Upper lobe of left lung (tissue), 4 donors: ENCODE data around the gene PRKD1.
A peak's percentile ranks its signal among the peaks of the same experiment; 100 is the strongest.

Source experiments
- EP300 ChIP-seq, 4 donors: sonication (generic); formaldehyde crosslinking; IDR thresholded peaks; one replicate each; pipeline ENCODE4 v1.5.1; 2017; ENCODE audit warnings: antibody characterized with exemption in 4 of 4, control low read depth in 2 of 4
- POLR2A ChIP-seq, 4 donors: fragments of 450-650 bp; IDR thresholded peaks; one replicate each; pipeline ENCODE4 v1.5.1; 2016 to 2017; ENCODE audit warnings: antibody characterized with exemption in 4 of 4, mild to moderate bottlenecking in 2 of 4
- POLR2AphosphoS5 ChIP-seq, 2 donors: sonication (generic); formaldehyde crosslinking; IDR thresholded peaks; one replicate each; pipeline ENCODE4 v1.5.1; 2017; ENCODE audit warnings: antibody characterized with exemption in 2 of 2
- TF ChIP-seq, protein P1 (sequence below), 6 experiments: fragments of 450-650 bp in 4 of 6; fragments of 200-600 bp in 2 of 6; sonication (generic) in 2 of 6; IDR thresholded peaks; one replicate each; pipeline ENCODE4 v1.5.1; 2016 to 2019; ENCODE audit warnings: antibody characterized with exemption in 6 of 6

GRCh38 chr14:29925736-29926135, 1.9 kb downstream of the PRKD1 start:
- TF ChIP-seq, protein P1, sequence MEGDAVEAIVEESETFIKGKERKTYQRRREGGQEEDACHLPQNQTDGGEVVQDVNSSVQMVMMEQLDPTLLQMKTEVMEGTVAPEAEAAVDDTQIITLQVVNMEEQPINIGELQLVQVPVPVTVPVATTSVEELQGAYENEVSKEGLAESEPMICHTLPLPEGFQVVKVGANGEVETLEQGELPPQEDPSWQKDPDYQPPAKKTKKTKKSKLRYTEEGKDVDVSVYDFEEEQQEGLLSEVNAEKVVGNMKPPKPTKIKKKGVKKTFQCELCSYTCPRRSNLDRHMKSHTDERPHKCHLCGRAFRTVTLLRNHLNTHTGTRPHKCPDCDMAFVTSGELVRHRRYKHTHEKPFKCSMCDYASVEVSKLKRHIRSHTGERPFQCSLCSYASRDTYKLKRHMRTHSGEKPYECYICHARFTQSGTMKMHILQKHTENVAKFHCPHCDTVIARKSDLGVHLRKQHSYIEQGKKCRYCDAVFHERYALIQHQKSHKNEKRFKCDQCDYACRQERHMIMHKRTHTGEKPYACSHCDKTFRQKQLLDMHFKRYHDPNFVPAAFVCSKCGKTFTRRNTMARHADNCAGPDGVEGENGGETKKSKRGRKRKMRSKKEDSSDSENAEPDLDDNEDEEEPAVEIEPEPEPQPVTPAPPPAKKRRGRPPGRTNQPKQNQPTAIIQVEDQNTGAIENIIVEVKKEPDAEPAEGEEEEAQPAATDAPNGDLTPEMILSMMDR (IDR thresholded peaks at IDR 0.05): no peak
- TF ChIP-seq POLR2A (IDR thresholded peaks at IDR 0.05): no peak
- TF ChIP-seq EP300 (IDR thresholded peaks at IDR 0.05): peak in 1 of 4 donors; percentile 17
- TF ChIP-seq POLR2AphosphoS5 (IDR thresholded peaks at IDR 0.05): no peak
